Stomach smooth muscle (tissue), 2 donors: ENCODE measurements around the gene EIF5AL1.
"Not testable (repeated sequence)": the region's sequence is repeated elsewhere in the genome, so short reads cannot be mapped to it uniquely, and the experiment has no call there.

ENCODE experiments used
- H3K27ac ChIP-seq: one replicate; pipeline ENCODE4 v1.7.0; 2013; ENCODE audit warnings: mild to moderate bottlenecking, low read length, inconsistent platforms
- H3K27me3 ChIP-seq, 2 donors: one replicate each; pipeline ENCODE4 v1.7.0; 2013; ENCODE audit warnings: low read length in 2 of 2; ENCODE audit not compliant: insufficient read depth in 2 of 2, control insufficient read depth in 1 of 2
- H3K36me3 ChIP-seq, 2 donors: one replicate each; pipeline ENCODE4 v1.7.0; 2013; ENCODE audit warnings: low read length in 2 of 2; ENCODE audit not compliant: control insufficient read depth in 2 of 2, insufficient read depth in 2 of 2
- H3K4me1 ChIP-seq: one replicate; pipeline ENCODE4 v1.7.0; 2013; ENCODE audit warnings: low read length; ENCODE audit not compliant: control insufficient read depth, insufficient read depth
- H3K4me3 ChIP-seq, 2 donors: one replicate each; pipeline ENCODE4 v1.7.0; 2013; ENCODE audit warnings: low read length in 2 of 2
- H3K9ac ChIP-seq, 2 donors: one replicate each; pipeline ENCODE4 v1.7.0; 2013; ENCODE audit warnings: low read length in 2 of 2, mild to moderate bottlenecking in 1 of 2
- H3K9me3 ChIP-seq, 2 donors: one replicate each; pipeline ENCODE4 v1.7.0; 2013; ENCODE audit warnings: low read length in 2 of 2; ENCODE audit not compliant: control insufficient read depth in 2 of 2
- donor health status: healthy.
- donor health status: Pancreatic carcinoma.

EIF5AL1 gene

GRCh38 chr10:79511891-79512583 is at the start of gene EIF5AL1:
Gene EIF5AL1 (plus strand): TSS chr10:79512533. CDS start chr10:79512650, 117 bp downstream.
- H3K36me3 ChIP-seq, H3K4me1 ChIP-seq, H3K4me3 ChIP-seq, H3K27me3 ChIP-seq, H3K9ac ChIP-seq, H3K27ac ChIP-seq, H3K9me3 ChIP-seq: not testable (repeated sequence)

- H3K36me3 ChIP-seq, result no peaks in the 10 kb centered on the region
- H3K27ac ChIP-seq, result no peak overlapping the region
- peaks cover 16% of the 10 kb centered on the region for H3K4me1 ChIP-seq
- no peaks in the 10 kb centered on the region for H3K9me3 ChIP-seq
- H3K4me3 ChIP-seq, result no peak overlapping the region
- H3K27me3 ChIP-seq, result no peaks in the 10 kb centered on the region
- H3K9ac ChIP-seq, result no peak overlapping the region
These were observed 48.5 kb upstream of the EIF5AL1 start for GRCh38 chr10:79463578-79464496.

- Histone ChIP-seq H3K27me3 (no peaks in the 10 kb centered on the region), H3K9ac (no peak overlapping the region), H3K27ac (no peak overlapping the region), H3K4me1 (peaks cover 16% of the 10 kb centered on the region), H3K9me3 (no peaks in the 10 kb centered on the region), H3K4me3 (no peak overlapping the region), H3K36me3 (no peaks in the 10 kb centered on the region)
These were observed 47.0 kb upstream of the EIF5AL1 start for GRCh38 chr10:79465341-79465740.

- Histone ChIP-seq H3K27ac (peak overlapping the region; percentile 18), H3K27me3 (no peaks in the 10 kb centered on the region), H3K9ac (peak overlapping the region in 1 of 2 donors; percentile 21), H3K9me3 (no peaks in the 10 kb centered on the region), H3K4me3 (no peak overlapping the region), H3K36me3 (no peaks in the 10 kb centered on the region), H3K4me1 (peaks cover 20% of the 10 kb centered on the region)
These were observed 44.2 kb upstream of the EIF5AL1 start for GRCh38 chr10:79468015-79468560.

- H3K4me1 ChIP-seq, result peaks cover 18% of the 10 kb centered on the region
- H3K4me3 ChIP-seq, result no peak overlapping the region
- no peaks in the 10 kb centered on the region for H3K9me3 ChIP-seq
- H3K36me3 ChIP-seq, result no peaks in the 10 kb centered on the region
- no peak overlapping the region for H3K27ac ChIP-seq
- no peaks in the 10 kb centered on the region for H3K27me3 ChIP-seq
- no peak overlapping the region for H3K9ac ChIP-seq
These were observed 43.3 kb upstream of the EIF5AL1 start for GRCh38 chr10:79468841-79469585.

- Histone ChIP-seq H3K9me3 (no peaks in the 10 kb centered on the region), H3K27me3 (no peaks in the 10 kb centered on the region), H3K27ac (no peak overlapping the region), H3K4me1 (peaks cover 15% of the 10 kb centered on the region), H3K36me3 (no peaks in the 10 kb centered on the region), H3K4me3 (no peak overlapping the region), H3K9ac (no peak overlapping the region)
These were observed 42.2 kb upstream of the EIF5AL1 start for GRCh38 chr10:79470096-79470495.

GRCh38 chr10:79471776-79472175 is 40.6 kb upstream of the EIF5AL1 start:
- no peaks in the 10 kb centered on the region for H3K9me3 ChIP-seq

GRCh38 chr10:79472449-79472848 is 39.9 kb upstream of the EIF5AL1 start:
- no peaks in the 10 kb centered on the region for H3K27me3 ChIP-seq
- peaks cover 14% of the 10 kb centered on the region for H3K4me1 ChIP-seq
- no peak overlapping the region for H3K4me3 ChIP-seq
- no peak overlapping the region for H3K9ac ChIP-seq
- no peaks in the 10 kb centered on the region for H3K9me3 ChIP-seq
- H3K27ac ChIP-seq, result no peak overlapping the region
- no peaks in the 10 kb centered on the region for H3K36me3 ChIP-seq

More at GRCh38 chr10:79471776-79472175, 40.6 kb upstream of the EIF5AL1 start:
- no peak overlapping the region for H3K9ac ChIP-seq
- H3K27ac ChIP-seq, result no peak overlapping the region
- no peak overlapping the region for H3K4me3 ChIP-seq
- H3K4me1 ChIP-seq, result peaks cover 15% of the 10 kb centered on the region
- H3K27me3 ChIP-seq, result no peaks in the 10 kb centered on the region
- no peaks in the 10 kb centered on the region for H3K36me3 ChIP-seq

GRCh38 chr10:79472951-79473350 is 39.4 kb upstream of the EIF5AL1 start:
- Histone ChIP-seq H3K4me1 (peaks cover 10% of the 10 kb centered on the region), H3K9me3 (no peaks in the 10 kb centered on the region), H3K27me3 (no peaks in the 10 kb centered on the region), H3K36me3 (no peaks in the 10 kb centered on the region), H3K9ac (no peak overlapping the region), H3K27ac (no peak overlapping the region), H3K4me3 (no peak overlapping the region)

- no peaks in the 10 kb centered on the region for H3K27me3 ChIP-seq
- H3K9ac ChIP-seq, result no peak overlapping the region
- H3K27ac ChIP-seq, result no peak overlapping the region
- H3K4me1 ChIP-seq, result peaks cover 4% of the 10 kb centered on the region
- no peaks in the 10 kb centered on the region for H3K36me3 ChIP-seq
- H3K4me3 ChIP-seq, result no peak overlapping the region
- no peaks in the 10 kb centered on the region for H3K9me3 ChIP-seq
These were observed 38.7 kb upstream of the EIF5AL1 start for GRCh38 chr10:79473496-79474095.
